Measurements from ENCODE around the gene ANAPC5.

DNA sequence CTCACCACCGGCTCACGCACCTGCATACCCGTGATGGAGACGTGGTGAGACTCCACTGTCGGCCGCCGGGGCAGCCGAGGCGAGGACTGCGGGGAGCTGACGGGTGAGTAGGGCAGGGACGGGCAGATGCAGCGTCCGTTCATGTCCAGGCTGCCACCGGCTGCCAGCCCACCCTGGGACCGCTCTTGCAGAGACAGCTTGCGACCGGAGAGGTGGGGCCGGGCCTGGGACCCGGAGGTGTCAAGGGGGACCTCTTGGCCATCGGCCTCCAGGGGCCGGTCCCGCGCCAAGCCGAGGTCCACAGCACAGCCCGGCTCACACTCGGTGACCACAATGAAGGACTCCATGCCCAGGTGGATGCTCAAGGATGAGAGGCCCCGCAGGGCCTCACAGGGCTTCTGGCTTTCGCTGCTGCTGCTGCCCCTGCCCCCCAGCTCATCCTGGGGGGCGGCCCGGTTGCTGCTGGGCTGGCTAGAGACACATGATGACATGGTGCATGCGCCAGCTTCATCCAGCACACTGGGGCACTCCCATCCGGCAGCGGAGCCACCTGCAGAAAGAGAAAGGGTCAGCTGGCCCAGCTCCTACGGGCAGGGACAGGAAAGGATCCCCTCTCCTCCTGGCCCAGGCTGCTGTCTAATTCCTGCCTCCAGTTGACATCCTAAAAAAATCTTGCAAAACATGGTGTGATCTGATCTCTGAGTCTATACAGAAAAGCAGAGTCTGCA lies 78.0 kb downstream of the ANAPC5 start:
- TF ChIP-seq, protein P1, sequence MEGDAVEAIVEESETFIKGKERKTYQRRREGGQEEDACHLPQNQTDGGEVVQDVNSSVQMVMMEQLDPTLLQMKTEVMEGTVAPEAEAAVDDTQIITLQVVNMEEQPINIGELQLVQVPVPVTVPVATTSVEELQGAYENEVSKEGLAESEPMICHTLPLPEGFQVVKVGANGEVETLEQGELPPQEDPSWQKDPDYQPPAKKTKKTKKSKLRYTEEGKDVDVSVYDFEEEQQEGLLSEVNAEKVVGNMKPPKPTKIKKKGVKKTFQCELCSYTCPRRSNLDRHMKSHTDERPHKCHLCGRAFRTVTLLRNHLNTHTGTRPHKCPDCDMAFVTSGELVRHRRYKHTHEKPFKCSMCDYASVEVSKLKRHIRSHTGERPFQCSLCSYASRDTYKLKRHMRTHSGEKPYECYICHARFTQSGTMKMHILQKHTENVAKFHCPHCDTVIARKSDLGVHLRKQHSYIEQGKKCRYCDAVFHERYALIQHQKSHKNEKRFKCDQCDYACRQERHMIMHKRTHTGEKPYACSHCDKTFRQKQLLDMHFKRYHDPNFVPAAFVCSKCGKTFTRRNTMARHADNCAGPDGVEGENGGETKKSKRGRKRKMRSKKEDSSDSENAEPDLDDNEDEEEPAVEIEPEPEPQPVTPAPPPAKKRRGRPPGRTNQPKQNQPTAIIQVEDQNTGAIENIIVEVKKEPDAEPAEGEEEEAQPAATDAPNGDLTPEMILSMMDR (conservative IDR thresholded peaks at IDR 0.05 in 1 of 2, IDR thresholded peaks at IDR 0.05 in 1 of 2; ENCODE audit: low read depth in 1 of 2, low read length in 2 of 2): no peak
- no peak for TF ChIP-seq EZH2 (IDR thresholded peaks at IDR 0.05; ENCODE audit: low read length, missing control alignments)
